Measurements from ENCODE around the gene ARHGEF11.

Gene ARHGEF11

DNA sequence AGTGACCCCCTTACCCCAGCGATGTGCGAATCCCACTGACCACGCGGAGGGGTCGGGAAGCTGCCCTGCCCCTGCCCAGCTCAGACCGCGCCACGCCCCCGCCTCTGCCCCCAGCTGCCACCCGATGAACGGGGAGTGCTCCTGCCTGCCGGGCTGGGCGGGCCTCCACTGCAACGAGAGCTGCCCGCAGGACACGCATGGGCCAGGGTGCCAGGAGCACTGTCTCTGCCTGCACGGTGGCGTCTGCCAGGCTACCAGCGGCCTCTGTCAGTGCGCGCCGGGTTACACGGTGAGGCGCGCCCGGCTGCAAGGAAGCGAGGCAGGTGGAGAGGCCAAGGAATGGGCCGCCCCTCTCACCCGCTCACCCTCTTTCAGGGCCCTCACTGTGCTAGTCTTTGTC, 137.0 kb downstream of the ARHGEF11 start:
- no peak for FAIRE-seq

DNA sequence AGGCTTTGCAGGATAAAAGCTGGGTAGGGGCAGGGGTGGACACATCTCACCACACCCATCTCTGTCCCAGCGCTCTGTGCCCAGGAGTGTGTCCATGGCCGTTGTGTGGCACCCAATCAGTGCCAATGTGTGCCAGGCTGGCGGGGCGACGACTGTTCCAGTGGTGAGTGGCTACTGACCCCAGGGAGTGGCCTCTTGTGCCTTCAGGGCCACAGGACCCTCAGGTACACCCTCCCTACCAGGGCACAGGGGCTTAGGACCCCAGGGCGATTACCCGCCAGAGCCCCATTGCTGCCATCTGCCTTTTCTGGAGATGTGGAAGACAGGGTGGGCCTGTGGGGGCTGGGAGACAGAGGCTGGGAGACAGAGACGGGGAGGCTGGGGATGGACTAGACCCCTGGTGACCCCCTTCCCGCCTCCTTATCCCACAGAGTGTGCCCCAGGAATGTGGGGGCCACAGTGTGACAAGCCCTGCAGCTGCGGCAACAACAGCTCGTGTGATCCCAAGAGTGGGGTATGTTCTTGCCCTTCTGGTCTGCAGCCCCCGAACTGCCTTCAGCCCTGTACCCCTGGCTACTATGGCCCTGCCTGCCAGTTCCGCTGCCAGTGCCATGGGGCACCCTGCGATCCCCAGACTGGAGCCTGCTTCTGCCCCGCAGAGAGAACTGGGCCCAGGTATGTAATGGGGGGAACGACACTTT, 139.2 kb downstream of the ARHGEF11 start:
- FAIRE-seq: no peak

DNA sequence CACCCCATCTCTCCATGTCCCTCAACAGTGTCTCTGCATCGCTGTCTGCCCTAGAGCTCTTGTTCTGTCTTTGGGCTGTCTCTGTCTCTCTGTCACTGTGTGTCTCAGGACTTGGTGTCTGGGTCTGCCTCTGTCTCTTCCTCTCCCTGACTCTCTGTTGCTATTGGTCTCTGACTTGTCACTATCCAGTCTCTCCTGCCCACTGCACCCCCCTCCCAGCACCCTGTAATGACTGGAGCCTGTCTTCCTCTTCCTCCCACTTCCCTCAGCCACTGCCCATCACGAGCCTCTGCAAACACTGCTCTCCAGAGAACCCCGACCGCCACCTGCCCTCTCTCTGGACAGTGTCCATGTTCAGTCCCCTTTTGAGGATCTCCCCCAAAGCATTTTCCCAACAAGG, 139.9 kb downstream of the ARHGEF11 start:
- FAIRE-seq: no peak

DNA sequence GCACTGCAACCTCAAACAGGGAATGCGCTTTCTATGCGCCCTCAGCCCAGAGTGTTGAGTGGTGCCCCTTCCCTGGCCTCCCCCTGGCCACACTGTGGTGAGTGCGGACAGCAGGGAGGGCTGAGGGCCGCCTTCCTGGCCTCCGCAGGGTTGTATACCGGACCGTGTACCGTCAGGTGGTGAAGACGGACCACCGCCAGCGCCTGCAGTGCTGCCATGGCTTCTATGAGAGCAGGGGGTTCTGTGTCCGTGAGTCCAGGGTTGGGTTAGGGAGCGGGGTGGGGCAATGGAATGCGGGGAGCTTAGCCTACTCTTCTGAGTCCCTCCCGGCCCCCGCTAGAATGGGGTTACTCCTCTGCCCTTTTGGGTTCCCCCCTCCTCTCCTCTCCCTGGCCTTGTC, 140.4 kb downstream of the ARHGEF11 start:
- no peak for FAIRE-seq

DNA sequence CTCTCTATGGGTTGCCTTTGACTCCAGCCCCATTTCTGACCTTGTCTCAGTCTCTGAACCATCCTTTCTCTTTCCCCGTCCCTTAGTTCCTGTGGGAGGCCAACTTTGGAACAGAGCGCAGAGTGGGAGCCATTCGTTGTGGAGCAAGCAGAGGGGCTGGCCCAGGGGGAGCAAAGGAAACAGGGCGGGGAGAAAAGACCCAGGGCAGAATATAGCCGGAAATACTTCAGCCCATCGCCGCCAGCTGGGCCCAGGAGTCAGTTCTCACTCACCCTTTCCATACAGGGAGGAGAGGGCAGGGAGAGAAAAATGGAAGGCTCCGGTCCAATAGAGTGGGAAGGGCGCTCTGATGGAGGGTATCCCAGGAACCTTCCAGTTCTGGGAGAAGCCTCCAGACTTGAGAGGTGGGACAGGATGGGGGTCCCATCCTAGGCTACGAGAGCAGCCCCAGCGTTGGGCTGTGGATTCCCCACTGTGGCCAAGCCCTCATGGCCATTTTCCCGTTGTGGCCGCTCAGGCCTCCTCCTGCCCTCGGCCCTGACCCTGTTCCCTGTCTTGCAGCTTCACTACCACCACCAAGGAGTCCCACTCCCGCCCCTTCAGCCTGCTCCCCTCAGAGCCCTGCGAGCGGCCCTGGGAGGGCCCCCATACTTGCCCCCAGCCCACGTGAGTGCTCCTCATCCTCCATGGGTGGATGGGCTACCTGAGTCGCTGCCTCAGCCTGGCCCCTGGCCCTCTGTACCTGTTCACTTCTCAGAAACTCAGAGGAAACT, 141.2 kb downstream of the ARHGEF11 start:
- no peak for FAIRE-seq

DNA sequence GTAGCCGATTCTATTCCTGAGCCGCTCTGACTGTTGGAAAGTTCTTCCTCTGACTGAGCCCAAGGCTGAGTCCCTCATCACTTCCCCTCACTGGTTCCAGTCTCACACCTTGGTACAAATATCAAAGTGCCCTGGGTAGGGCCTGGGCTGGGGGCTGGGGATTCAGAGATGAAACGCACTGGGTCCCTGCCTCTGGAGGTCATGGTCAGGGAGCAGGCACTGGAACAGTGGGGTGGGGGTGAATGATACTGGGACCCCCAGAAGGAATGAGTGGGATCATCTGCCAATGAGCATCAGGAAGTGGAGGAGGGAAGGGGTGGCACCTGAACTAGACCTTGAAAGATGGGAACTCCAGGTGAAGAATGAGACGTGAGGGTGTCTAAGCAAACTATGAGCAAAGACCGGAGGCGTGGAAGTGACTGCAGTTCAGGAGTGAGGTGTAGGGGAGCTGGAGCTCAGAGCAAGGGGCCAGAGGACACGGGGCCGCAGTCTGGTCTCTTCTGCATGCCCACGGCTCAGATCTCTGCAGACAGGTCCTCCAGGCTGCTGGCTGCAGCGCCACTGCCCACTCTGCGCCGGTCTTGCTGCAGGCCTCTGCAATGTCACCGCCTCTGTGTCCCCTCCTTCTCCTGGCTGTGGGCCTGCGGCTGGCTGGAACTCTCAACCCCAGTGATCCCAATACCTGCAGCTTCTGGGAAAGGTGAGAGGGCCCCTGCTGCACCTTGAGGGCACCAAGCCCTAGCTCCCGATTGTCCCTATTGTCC, 142.0 kb downstream of the ARHGEF11 start:
- no peak for FAIRE-seq

DNA sequence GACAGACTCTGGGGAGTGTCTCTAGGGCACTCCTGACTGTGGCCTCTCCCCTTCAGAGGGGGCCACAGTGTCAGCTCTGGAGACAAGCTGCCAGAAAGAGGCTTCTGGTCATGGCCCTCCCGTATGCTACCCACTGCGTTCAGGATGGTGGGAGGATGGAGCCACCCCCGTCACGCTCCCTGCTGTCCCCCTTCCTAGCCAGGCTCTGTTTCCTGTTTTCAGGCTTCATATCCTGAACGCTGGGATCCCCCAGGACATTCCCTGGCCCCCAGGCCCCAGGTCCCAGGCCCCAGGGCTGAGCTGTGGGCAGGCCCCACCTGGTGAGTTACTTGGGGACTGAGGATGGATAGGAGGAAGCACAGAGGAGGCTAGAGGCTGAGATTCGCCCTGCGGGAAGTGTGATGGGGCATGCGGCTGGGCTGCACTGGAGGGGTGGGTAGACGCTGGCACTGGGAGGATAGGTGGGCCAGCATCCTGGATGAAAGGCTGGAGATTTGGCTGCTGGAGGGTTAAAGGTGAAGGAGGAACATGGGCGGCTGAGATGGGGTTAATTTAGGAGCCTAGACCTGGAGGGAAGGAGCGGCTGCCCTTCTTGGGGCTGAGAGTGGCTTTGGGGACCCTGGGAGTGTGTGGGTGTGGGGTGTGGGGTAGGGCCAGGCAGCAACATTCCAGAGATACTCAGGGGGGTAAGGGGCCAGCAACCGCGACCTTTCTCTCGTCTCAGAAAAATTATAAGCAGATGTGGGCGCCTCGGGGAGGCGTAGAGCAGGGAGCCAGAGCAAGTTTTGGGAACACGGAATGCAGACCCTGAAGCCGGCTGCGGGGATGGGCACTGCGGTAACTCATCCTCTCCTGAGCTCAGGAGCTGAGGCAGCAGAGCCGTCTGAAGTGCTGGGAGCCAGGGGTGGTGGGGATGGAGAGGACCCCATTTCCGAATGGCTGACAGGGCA, 143.3 kb downstream of the ARHGEF11 start:
- FAIRE-seq: no peak

DNA sequence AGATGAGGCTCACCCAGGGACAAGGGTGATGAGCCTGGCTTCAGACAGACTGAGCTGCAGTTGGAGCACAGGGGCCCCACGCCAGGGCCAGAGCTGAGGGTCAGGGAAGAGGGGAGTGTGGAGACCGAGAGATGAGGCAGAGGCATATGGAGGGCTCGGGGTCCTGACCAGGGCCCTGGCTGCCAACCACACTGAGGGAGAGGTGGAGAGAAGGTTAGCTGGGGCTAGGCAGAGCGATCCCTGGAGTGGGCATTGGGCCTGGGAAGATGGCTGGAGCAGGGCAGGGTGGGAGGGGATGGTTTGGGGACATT, 144.0 kb downstream of the ARHGEF11 start:
- no peak for FAIRE-seq

DNA sequence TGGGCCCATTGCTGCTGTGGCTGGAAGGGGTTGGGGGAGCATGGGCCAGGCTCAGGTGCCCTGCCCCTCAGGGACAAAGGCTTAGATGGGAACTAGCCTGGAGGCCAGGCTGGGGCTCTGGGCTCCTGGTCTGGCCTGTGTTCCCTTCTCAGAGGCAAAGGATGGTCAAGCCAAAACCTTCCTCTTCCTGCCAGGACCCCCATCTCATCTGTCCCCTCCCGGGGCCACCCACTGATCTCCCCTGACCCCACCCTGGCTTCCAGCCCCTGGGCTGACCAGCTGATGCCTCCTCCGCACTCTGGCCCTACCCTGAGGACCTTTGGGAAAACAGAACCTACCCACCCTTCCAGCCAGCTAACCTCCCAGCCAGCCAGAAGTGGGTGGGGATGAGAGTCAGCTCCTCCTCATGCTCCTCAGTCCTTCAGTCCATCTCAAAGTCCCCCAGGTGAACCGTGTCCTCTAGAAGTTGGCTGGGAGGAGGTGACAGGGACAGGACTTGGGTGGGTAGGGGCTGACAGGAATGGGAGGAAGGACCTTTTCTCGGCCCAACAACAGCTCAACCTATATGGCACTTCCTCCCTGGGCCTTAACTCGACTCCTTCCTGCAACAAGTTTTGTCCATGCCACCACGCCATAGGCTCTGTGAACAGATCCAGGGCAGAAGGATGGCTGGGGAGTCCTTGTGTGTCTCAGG, 144.5 kb downstream of the ARHGEF11 start:
- FAIRE-seq: no peak

DNA sequence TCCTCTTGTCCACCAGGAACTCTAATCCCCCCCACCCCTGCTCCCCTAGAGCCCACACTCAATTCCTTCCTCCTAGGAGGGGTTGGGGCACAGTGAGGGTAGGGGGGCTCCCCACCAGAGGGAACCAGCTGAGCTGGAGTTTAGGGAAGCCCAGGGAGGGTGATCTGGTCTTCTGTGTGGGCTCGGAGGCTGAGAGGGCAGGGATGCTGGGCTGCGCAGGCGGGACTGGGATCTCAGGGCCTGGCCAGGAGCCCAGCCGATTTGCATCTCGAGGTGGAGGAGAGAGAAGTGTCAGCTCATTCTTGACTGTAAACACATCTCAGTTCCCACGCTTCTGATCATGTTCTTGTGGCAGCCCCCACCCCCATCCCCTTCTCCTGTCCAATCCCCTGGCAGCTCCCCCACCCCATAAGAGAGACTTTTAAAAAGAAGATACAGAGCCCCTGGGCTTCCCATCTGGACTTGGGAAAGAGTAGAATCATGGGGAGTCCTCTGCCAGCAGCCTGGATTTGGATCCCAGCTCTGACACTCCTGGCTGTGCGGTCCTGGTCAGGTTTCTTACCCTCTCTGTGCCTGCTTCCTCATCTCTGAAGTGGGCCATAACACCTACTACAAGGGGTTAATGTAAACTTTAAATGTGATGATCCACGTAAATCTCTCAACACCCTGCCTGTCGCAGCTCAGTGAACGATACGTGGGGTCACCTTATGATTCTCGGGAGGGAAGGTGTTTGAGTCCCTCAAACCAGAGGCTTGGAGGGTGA, 145.4 kb downstream of the ARHGEF11 start:
- FAIRE-seq: no peak

DNA sequence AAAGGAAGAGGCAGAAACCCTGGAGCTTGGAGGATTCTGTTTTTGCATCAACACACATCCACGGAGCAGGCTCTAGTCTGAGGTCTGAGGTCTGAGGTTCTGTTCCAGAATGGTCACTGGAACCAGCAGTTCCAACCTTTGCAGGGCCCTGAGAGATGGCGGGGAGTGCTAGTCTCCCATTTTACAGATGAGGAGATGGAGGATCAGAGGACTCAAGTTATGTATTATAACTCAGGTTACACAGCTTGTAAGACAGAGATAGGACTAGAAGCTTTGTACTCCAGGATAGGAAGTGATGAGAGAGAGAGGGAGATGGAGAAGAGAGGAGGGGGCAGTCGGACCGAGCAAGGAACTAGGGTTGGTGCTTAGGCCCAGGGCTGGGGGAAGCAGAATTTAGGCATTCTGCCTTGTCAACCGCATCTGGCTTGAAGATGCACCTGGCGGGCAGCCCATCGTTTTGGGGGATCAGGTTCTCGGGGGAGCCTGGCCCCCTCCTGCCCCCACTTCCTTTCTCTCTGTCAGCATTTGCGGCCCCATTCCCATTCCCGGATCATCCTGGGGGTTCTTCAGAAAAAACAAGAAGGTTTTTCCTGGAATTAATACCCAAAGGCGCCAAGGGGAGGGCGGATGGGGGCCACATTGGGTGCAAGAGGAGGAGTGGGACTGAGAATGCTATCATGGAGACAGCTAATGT, 146.4 kb downstream of the ARHGEF11 start:
- FAIRE-seq: no peak

DNA sequence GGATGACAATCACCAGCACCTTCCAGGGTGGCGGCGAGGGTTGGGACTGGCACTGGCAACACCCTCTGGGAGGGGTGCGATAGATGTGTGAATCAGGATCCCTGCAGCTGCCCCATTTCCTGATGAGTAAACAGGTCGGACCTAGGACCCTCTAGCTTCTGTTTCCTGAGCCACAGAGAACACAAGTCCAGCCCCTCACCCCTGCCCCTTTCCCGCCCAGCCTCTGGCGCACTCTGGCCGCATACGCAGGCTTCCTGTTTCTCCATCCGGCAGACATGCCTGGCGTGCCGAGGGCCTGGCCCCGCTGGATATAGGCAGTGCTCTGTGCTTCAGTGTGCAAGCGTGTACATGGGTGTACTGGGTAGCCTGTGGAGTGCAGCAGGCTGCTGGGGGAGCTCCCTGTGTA, 147.4 kb downstream of the ARHGEF11 start:
- FAIRE-seq: no peak

DNA sequence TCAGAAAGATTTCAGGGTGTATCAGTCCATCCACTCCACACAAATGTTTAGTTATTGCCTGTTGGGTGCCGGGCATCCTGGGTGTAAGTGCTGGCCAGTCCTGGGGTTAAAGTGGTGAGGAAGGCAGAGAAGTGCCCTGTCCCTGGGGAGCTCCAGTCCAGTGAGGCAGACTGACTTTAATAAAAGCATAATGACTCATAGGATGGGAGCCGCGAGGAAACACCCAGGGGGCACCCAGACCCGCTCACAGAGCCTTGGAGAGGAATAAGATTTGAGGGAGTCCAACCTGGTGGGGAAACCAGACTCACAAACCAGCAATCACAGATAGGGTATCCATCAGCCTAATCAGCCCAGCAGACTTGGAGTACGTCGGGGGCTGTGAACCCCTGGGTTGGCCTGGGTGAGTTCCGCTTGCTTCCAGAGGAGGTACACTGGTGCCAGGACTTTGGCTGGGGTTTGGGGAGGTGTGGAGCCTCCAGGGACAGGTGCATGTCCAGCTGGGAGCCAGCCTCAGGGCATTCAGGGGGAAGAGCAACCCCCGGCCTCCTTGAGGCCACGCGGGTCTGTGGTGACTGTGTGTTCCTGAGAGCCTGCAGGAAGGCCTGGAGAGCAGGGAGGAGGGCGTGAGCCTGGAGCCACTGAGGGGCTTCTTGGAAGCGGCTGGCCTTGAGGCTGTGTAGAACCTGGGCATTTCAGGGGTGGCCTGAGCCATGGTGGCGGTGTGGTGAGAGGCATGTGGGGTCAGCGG, 148.3 kb downstream of the ARHGEF11 start:
- no peak for FAIRE-seq

DNA sequence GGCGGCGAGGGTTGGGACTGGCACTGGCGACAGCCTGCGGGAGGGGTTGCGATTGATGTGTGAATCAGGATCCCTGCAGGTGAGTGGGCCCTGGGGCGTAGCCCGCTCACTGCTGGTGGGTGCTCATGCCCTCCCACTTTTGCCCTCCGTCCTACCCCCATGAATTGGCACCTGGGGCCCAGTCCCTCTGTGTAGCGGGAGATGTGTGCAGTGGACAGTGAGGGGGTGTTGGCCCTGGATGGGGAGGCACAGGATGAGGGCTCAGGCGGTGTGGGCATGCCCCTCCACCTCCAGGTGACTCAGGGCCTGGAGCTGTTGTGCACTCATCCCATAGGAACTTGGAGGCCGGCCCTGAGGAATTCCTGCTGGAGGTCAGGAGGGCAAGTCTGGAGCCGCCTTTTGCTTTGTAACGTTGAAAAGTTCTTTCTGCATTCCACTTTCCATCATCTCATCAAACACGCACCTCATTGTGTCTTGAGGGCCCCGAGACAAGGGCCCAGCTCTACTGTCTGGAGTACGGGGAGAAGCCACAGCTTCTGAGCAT, 149.0 kb downstream of the ARHGEF11 start:
- FAIRE-seq: no peak

DNA sequence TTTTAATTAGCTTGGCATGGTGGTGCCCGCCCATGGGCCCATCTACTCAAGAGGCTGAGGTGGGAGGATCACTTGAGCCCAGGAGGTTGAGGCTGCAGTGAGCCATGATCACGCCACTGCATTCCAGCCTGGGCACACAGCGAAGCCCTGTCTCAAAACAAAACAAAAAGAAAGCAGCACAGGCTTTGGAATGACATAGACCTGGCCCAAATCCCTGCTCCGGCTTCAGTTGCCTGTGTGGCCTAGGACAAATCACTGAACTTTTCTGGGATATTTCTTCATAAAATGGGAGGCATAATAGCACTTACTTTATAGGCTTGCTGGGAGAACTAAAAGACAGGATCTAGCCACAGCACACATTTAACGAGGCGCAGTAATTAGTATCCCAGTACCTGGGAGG, 149.6 kb downstream of the ARHGEF11 start:
- FAIRE-seq: no peak

DNA sequence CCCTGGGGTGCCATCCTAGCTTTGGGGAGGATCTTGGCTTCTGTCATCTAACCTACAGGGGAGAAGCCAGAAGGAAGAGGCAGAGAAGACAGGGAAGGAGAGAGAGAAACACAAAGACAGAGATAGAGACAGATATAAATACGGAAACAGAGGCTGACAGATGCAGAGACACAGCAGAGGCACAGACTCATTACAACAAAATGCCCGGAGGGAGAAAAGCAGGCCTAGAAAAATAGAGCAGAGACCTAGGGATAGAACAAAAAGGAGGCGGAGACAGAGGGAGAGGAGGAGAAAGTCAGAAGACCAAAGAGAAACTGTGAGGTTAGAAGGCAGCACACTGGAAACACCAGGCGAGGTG, 150.1 kb downstream of the ARHGEF11 start:
- no peak for FAIRE-seq

DNA sequence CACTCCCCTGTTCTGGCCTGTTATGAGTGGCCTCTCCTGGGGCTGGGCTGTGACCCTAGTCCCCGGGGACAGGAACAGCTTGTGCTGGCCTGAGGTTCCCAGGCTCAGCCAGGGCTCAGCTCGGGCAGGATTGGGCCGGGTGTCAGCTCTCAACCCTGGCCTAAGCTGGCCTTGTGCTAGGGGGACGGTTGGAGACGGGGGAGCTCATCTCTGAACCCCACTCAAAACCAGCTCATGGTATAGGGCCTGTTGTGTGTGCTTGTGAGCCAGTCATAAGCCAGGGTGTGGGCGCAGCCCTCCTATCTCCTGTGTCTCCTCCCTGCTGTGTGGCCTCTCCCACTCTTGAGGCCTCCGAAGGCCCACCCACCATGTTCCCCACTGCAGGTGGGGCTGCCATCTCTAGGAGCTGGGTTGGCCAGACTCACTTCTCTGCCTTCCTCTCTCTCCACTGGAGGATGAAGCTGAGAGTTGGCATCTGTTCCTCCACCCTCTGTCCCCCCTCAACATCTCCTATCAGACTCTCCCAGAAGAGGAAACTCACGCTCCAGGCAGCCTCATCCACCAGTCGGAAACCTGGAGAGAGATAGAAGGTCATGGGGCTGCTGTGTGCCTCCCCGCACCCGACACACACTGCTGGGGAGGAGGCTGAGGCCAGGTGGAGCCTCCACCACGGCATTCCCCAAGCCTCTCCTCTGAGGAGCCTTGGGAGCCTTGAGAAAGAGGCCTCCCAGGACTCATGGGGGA, 150.7 kb downstream of the ARHGEF11 start:
- FAIRE-seq: no peak

DNA sequence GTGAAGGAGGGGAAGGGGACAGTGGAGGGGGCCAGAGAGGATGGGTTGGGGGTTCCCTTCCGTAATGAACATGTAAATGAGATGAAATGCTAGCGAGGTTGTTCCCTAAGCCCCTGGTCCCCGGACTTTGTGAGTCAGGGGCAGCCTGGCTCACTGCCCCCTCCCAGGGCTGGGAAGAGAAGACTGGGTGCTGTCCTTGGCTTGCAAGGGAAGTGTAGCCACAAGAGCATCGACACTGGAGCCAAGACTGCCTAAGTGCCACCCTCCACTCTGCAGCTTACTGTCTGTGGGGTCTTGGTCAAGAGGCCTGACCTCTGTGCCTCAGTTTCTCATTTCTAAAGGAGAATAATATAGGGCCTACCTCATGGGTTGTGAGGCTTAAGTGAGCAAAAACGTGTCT, 151.5 kb downstream of the ARHGEF11 start:
- FAIRE-seq: no peak

All from A204.1 (cell line).